HCT116 (cell line): Measurements from ENCODE around the gene QRICH1. TPM values are rescaled to one million over a fixed set of nuclear protein-coding genes. Genes with fewer than 3 reads are reported as not detected.
A peak's percentile ranks its signal among the peaks of the same experiment; 100 is the strongest.

Experiments
- ATAC-seq: fragments of 200-7000 bp; cut with Tn5 transposase; 2 replicates; pipeline ENCODE4 v1.9.1; 2020; ENCODE audit warnings: mild to moderate bottlenecking, moderate library complexity
- BruUV-seq: library from RNA; stranded (reverse); fragments of 400-500 nt; replicated peaks from 2 replicates; lab custom pipeline; 2021; lab: Mats Ljungman, UMichigan
- CTCF ChIA-PET: fragments of 300-600 bp; sonication (Branson Sonifier 250); formaldehyde crosslinking; loops from one replicate; lab custom pipeline; 2021; ENCODE audit warnings: antibody characterized with exemption; lab: Charles Lee
- POLR2A ChIA-PET: fragments of 300-600, 350-600 bp; sonication (Branson Sonifier 250); formaldehyde crosslinking; loops from one replicate; lab custom pipeline; 2021; ENCODE audit warnings: antibody characterized with exemption; lab: Charles Lee
- RAD21 ChIA-PET, 2 experiments: fragments of 300-600 bp; sonication (Branson Sonifier 250); formaldehyde crosslinking; loops; one replicate each; lab custom pipeline; 2023; ENCODE audit warnings: low total read pairs in 2 of 2; ENCODE audit not compliant: uncharacterized antibody in 2 of 2, unreplicated experiment in 2 of 2, low non-redundant PET in 1 of 2; lab: Charles Lee
- DNase-seq: peaks from one replicate; pipeline ENCODE4 v3.0.0-alpha.2; 2010; ENCODE audit warnings: low read depth, low spot score
- H2AFZ ChIP-seq: fragments of 200-600 bp; shearing (Covaris generic), sonication (generic); 2 replicates; pipeline ENCODE4 v1.6.1; 2017; ENCODE audit warnings: low read depth, mixed run types, mixed read lengths, antibody characterized with exemption, low read length; ENCODE audit not compliant: poor library complexity, severe bottlenecking
- H3K27ac ChIP-seq: 2 replicates; pipeline ENCODE4 v1.5.1; 2012; ENCODE audit warnings: low read depth, low read length
- H3K27me3 ChIP-seq: fragments of 200-600 bp; sonication (generic); 2 replicates; pipeline ENCODE4 v1.6.1; 2016; ENCODE audit warnings: mixed run types, low read length, mixed read lengths; ENCODE audit not compliant: insufficient read depth
- H3K36me3 ChIP-seq, 2 experiments: fragments of 200-500 bp in 1 of 2; fragments of 200-600 bp in 1 of 2; sonication (Bioruptor generic) in 1 of 2; sonication (generic) in 1 of 2; 2 replicates each; pipeline versions ENCODE4 v1.5.1 to v1.6.1; 2014 to 2016; ENCODE audit warnings: low read length in 2 of 2, inconsistent platforms in 1 of 2, mixed read lengths in 1 of 2, mixed run types in 1 of 2; ENCODE audit not compliant: insufficient read depth in 2 of 2, control insufficient read depth in 1 of 2
- H3K4me1 ChIP-seq, 2 experiments: fragments of 200-600 bp in 1 of 2; sonication (generic) in 1 of 2; 2 replicates each; pipeline versions ENCODE4 v1.5.1 to v1.6.1; 2012 to 2017; ENCODE audit warnings: low read length in 2 of 2, inconsistent platforms in 1 of 2, mild to moderate bottlenecking in 1 of 2, mixed read lengths in 1 of 2, mixed run types in 1 of 2, moderate library complexity in 1 of 2; ENCODE audit not compliant: insufficient read depth in 2 of 2, control insufficient read depth in 1 of 2
- H3K4me2 ChIP-seq: fragments of 200-600 bp; sonication (generic); 2 replicates; pipeline ENCODE4 v1.6.1; 2017; ENCODE audit warnings: mixed run types, low read length, mixed read lengths
- H3K4me3 ChIP-seq, 2 experiments: fragments of 200-600 bp in 1 of 2; sonication (generic) in 1 of 2; replicated peaks in 1 of 2; 2 replicates each; pipeline ENCODE4 v1.5.1; 2011 to 2016; ENCODE audit warnings: low read length in 2 of 2, control low read depth in 1 of 2, low read depth in 1 of 2, mild to moderate bottlenecking in 1 of 2, mixed read lengths in 1 of 2, mixed run types in 1 of 2
- H3K79me2 ChIP-seq: fragments of 200-600 bp; sonication (generic); 2 replicates; pipeline ENCODE4 v1.6.1; 2017; ENCODE audit warnings: mild to moderate bottlenecking, mixed run types, low read length, moderate library complexity, mixed read lengths; ENCODE audit not compliant: insufficient read depth
- H3K9ac ChIP-seq: fragments of 200-600 bp; sonication (generic); 2 replicates; pipeline ENCODE4 v1.6.1; 2016; ENCODE audit warnings: low read length, mixed read lengths
- H3K9me2 ChIP-seq: fragments of 200-600 bp; sonication (generic), shearing (Covaris generic); 2 replicates; pipeline ENCODE4 v1.6.1; 2017; ENCODE audit warnings: mixed run types, mild to moderate bottlenecking, moderate library complexity; ENCODE audit not compliant: insufficient read depth
- H3K9me3 ChIP-seq, 2 experiments: fragments of 200-500 bp in 1 of 2; fragments of 200-600 bp in 1 of 2; sonication (Bioruptor generic) in 1 of 2; sonication (generic) in 1 of 2; 2 replicates each; pipeline ENCODE4 v1.6.1; 2014 to 2017; ENCODE audit warnings: low read length in 2 of 2, mixed read lengths in 2 of 2, inconsistent platforms in 1 of 2, low read depth in 1 of 2, mild to moderate bottlenecking in 1 of 2, mixed run types in 1 of 2, moderate library complexity in 1 of 2; ENCODE audit not compliant: control insufficient read depth in 1 of 2, insufficient read depth in 1 of 2
- H4K20me1 ChIP-seq: fragments of 200-600 bp; sonication (generic), shearing (Covaris generic); 2 replicates; pipeline ENCODE4 v1.6.1; 2017; ENCODE audit warnings: mixed run types, mild to moderate bottlenecking, moderate library complexity; ENCODE audit not compliant: insufficient read depth
- CBX3 ChIP-seq: IDR thresholded peaks from 2 replicates; pipeline ENCODE4 v1.6.1; 2012; ENCODE audit warnings: low read depth
- EGR1 ChIP-seq: IDR thresholded peaks from 2 replicates; pipeline ENCODE4 v1.6.1; 2012; ENCODE audit warnings: low read depth
- EZH2 ChIP-seq: fragments of 200-600 bp; sonication (generic); IDR thresholded peaks from 2 replicates; pipeline ENCODE4 v1.6.1; 2017; ENCODE audit warnings: antibody characterized with exemption, mixed run types
- EZH2phosphoT487 ChIP-seq: fragments of 200-600 bp; IDR thresholded peaks from 2 replicates; pipeline ENCODE4 v1.6.1; 2018; ENCODE audit warnings: antibody characterized with exemption, borderline replicate concordance
- JUND ChIP-seq: IDR thresholded peaks from 2 replicates; pipeline ENCODE4 v1.6.1; 2012
- POLR2AphosphoS5 ChIP-seq: IDR thresholded peaks from 2 replicates; pipeline ENCODE4 v1.6.1; 2011; ENCODE audit warnings: mild to moderate bottlenecking, low read depth, low read length, moderate library complexity
- YY1 ChIP-seq: IDR thresholded peaks from 2 replicates; pipeline ENCODE4 v1.6.1; 2011; ENCODE audit warnings: low read length, low read depth, moderate library complexity, mild to moderate bottlenecking; ENCODE audit not compliant: insufficient replicate concordance; ENCODE audit errors: extremely low read depth
- ZFX ChIP-seq: fragments of 450-650 bp; IDR thresholded peaks from 2 replicates; pipeline ENCODE4 v1.6.1; 2017
- intact Hi-C: fragments of 100-400 bp; cut with micrococcal nuclease; formaldehyde crosslinking; loops from 2 replicates; pipeline ENCODE4 v1.10.0; 2022
- total RNA-seq: library from RNA; stranded (reverse); gene quantifications from one replicate; pipeline ENCODE4 v1.2.1, GENCODE V29; 2021; ENCODE audit not compliant: unreplicated experiment
- TF ChIP-seq, protein P1 (sequence below): IDR thresholded peaks from 2 replicates; pipeline ENCODE4 v1.6.1; 2011; ENCODE audit warnings: mild to moderate bottlenecking, low read length, moderate library complexity; ENCODE audit not compliant: insufficient replicate concordance; ENCODE audit errors: extremely low read depth
- TF ChIP-seq, protein P2 (sequence below): IDR thresholded peaks from 2 replicates; pipeline ENCODE4 v1.6.1; 2012; ENCODE audit warnings: low read depth

Gene QRICH1
- total RNA-seq, 1 experiment from 2014 or later: 105 TPM

DNA sequence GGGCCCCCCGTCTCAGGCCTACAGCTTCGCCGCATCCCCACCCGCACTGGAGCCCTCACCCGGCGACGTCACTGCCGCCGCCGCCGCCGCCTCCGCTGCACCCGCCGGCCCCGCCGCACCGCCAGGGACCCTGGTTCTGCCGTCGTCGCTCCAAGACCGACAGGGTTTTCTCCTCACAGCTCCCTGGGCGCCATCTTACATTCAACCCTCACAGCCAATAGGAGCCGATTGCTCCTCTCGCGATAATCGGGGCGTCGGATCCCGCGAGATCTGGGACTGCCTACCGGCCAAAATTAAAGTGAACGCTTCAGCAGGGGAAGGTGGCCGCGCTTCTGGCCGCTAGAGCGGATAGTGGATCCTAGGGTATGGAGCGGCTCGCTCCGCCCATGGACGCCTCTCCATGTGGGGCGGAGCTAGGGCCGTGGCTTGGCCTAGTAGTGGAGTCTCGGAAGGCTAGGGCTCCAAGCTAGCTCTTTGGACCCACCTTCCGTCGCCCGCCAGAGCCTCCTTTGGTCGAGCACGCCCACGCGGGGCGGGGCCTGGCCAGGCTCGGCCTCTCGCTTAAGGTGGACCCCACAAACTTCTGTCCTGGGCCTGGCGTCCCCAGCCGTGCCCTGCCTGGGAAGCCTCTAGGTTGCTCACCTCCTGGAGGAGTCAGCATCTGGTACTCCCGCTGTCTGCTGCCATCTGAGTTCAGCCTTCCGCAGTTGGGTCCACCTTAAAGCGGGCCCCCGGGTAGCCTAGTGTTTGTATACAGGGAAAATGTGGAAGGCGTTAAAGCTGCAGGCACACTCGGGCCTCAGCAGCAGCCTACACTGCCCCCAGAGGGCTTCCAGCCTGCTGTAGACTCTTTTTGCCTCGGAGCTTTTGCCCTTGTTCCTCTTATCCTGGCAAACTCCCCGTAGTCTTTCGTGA is at the start of gene QRICH1 (continued):
- peak; percentile 73 for TF ChIP-seq POLR2AphosphoS5
- no peak for TF ChIP-seq EZH2phosphoT487
- TF ChIP-seq EGR1: no peak
- peak; percentile 49; the same call in 1 of the 2 replicates for TF ChIP-seq ZFX
- TF ChIP-seq JUND: no peak
- peak; percentile 96 for TF ChIP-seq YY1
- TF ChIP-seq CBX3: no peak
- TF ChIP-seq, all 23 proteins: peak for 7

DNA sequence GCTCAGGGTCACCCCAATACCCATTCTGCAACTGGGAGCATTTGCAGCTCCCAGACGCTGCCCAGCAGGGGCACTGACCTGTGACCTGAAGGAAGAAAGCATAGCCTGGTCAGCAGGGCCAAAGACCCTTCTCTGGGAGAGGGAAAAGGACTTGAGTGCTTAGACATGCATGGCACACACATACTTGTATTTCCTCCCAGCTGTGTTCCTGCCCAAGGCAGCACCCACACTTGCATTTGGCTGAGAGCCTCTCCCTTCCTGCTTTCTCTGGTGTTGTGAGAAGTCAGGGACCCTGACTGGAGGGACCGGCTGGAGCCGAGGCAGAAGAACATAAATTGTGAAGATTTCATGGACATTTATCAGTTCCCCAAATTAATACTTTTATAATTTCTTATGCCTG is 46.2 kb upstream of the QRICH1 start:
- BruUV-seq: no TSS peak
- H2AFZ ChIP-seq: no peak overlapping the region
- POLR2A ChIA-PET: no interaction called here
- TF ChIP-seq, protein P1, sequence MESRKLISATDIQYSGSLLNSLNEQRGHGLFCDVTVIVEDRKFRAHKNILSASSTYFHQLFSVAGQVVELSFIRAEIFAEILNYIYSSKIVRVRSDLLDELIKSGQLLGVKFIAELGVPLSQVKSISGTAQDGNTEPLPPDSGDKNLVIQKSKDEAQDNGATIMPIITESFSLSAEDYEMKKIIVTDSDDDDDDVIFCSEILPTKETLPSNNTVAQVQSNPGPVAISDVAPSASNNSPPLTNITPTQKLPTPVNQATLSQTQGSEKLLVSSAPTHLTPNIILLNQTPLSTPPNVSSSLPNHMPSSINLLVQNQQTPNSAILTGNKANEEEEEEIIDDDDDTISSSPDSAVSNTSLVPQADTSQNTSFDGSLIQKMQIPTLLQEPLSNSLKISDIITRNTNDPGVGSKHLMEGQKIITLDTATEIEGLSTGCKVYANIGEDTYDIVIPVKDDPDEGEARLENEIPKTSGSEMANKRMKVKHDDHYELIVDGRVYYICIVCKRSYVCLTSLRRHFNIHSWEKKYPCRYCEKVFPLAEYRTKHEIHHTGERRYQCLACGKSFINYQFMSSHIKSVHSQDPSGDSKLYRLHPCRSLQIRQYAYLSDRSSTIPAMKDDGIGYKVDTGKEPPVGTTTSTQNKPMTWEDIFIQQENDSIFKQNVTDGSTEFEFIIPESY: no peak
- no peak for TF ChIP-seq EZH2
- TF ChIP-seq, protein P2, sequence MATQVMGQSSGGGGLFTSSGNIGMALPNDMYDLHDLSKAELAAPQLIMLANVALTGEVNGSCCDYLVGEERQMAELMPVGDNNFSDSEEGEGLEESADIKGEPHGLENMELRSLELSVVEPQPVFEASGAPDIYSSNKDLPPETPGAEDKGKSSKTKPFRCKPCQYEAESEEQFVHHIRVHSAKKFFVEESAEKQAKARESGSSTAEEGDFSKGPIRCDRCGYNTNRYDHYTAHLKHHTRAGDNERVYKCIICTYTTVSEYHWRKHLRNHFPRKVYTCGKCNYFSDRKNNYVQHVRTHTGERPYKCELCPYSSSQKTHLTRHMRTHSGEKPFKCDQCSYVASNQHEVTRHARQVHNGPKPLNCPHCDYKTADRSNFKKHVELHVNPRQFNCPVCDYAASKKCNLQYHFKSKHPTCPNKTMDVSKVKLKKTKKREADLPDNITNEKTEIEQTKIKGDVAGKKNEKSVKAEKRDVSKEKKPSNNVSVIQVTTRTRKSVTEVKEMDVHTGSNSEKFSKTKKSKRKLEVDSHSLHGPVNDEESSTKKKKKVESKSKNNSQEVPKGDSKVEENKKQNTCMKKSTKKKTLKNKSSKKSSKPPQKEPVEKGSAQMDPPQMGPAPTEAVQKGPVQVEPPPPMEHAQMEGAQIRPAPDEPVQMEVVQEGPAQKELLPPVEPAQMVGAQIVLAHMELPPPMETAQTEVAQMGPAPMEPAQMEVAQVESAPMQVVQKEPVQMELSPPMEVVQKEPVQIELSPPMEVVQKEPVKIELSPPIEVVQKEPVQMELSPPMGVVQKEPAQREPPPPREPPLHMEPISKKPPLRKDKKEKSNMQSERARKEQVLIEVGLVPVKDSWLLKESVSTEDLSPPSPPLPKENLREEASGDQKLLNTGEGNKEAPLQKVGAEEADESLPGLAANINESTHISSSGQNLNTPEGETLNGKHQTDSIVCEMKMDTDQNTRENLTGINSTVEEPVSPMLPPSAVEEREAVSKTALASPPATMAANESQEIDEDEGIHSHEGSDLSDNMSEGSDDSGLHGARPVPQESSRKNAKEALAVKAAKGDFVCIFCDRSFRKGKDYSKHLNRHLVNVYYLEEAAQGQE: no peak
- TF ChIP-seq, all 23 proteins: peak for 0
- intact Hi-C loops: no loop called here
- ChIA-PET RAD21 (no interaction called here), CTCF (no interaction called here)
- Histone ChIP-seq H3K79me2 (no peaks in the 10 kb centered on the region), H4K20me1 (no peaks in the 10 kb centered on the region), H3K9ac (no peak overlapping the region), H3K4me3 (no peak overlapping the region), H3K27me3 (no peaks in the 10 kb centered on the region), H3K9me2 (no peaks in the 10 kb centered on the region), H3K36me3 (no peaks in the 10 kb centered on the region), H3K4me2 (no peak overlapping the region), H3K9me3 (peaks cover 3 to 5% of the 10 kb centered on the region in 2 experiments; a peak in 1 of 4 replicates), H3K27ac (no peak overlapping the region), H3K4me1 (peaks cover 0 to 9% of the 10 kb centered on the region in 2 experiments; a peak in 1 of 4 replicates)
- no peak for ATAC-seq
- DNase-seq: no peak
